Measurements from ENCODE around the gene REL. TPM values are rescaled to one million over a fixed set of nuclear protein-coding genes. Genes with fewer than 3 reads are reported as not detected.

Gene REL
- polyA plus RNA-seq, 1 experiment, result 0.99 TPM

- no peak for TF ChIP-seq CTCF (IDR thresholded peaks at IDR 0.05; ENCODE audit: insufficient read depth, low read depth, low read length)
- POLR2A ChIA-PET, result no interaction called here
- Histone ChIP-seq H3K27me3 (ENCODE audit: control insufficient read depth, insufficient read depth, low read length) (no peaks in the 10 kb centered on the region), H3K4me3 (ENCODE audit: low read depth, low read length) (no peak overlapping the region), H3K36me3 (ENCODE audit: control insufficient read depth, insufficient read depth, low read length) (peaks cover 1% of the 10 kb centered on the region; the same call in 1 of the 2 replicates)
- DNase-seq (ENCODE audit: low read depth), result no peak
- CTCF ChIA-PET, result interaction anchor here (0.6 kb wide), 1 partner anchor 1305 kb away, joined by 4 read pairs; no protein-coding TSS in a partner anchor
Measured at GRCh38 chr2:60932954-60933353, 51.6 kb downstream of the REL start.

GRCh38 chr2:60934165-60934722 lies 52.9 kb downstream of the REL start:
- POLR2A ChIA-PET, result no interaction called here
- CTCF ChIA-PET, result no interaction called here
- H3K27me3 ChIP-seq (ENCODE audit: control insufficient read depth, insufficient read depth, low read length), result no peaks in the 10 kb centered on the region
- no peak for DNase-seq (ENCODE audit: low read depth)
- H3K36me3 ChIP-seq (ENCODE audit: control insufficient read depth, insufficient read depth, low read length), result peaks cover 1% of the 10 kb centered on the region; the same call in 1 of the 2 replicates
- no peak for TF ChIP-seq CTCF (IDR thresholded peaks at IDR 0.05; ENCODE audit: insufficient read depth, low read depth, low read length)
- H3K4me3 ChIP-seq (ENCODE audit: low read depth, low read length), result no peak overlapping the region

- TF ChIP-seq CTCF (IDR thresholded peaks at IDR 0.05; ENCODE audit: insufficient read depth, low read depth, low read length), result no peak
- ChIA-PET POLR2A (no interaction called here), CTCF (interaction anchor here (1.0 to 1.5 kb wide), 2 partner anchors 21 to 37 kb away, joined by 3 to 4 read pairs; no protein-coding TSS in a partner anchor)
Measured at GRCh38 chr2:60936757-60937156, 55.4 kb downstream of the REL start.

GRCh38 chr2:60938301-60938700 lies 56.9 kb downstream of the REL start:
- DNase-seq (ENCODE audit: low read depth), result no peak
- ChIA-PET POLR2A (no interaction called here), CTCF (no interaction called here)
- no peak overlapping the region for H3K4me3 ChIP-seq (ENCODE audit: low read depth, low read length)
- no peaks in the 10 kb centered on the region for H3K27me3 ChIP-seq (ENCODE audit: control insufficient read depth, insufficient read depth, low read length)
- H3K36me3 ChIP-seq (ENCODE audit: control insufficient read depth, insufficient read depth, low read length), result peaks cover 1% of the 10 kb centered on the region; the same call in 1 of the 2 replicates
- TF ChIP-seq CTCF (IDR thresholded peaks at IDR 0.05; ENCODE audit: insufficient read depth, low read depth, low read length), result no peak

More at GRCh38 chr2:60936757-60937156, 55.4 kb downstream of the REL start:
- Histone ChIP-seq H3K4me3 (ENCODE audit: low read depth, low read length) (no peak overlapping the region), H3K27me3 (ENCODE audit: control insufficient read depth, insufficient read depth, low read length) (no peaks in the 10 kb centered on the region), H3K36me3 (ENCODE audit: control insufficient read depth, insufficient read depth, low read length) (peaks cover 1% of the 10 kb centered on the region; the same call in 1 of the 2 replicates)
- DNase-seq (ENCODE audit: low read depth), result no peak

- CTCF ChIA-PET, result interaction anchor here (1.6 kb wide), 1 partner anchor 264 kb away, joined by 3 read pairs; no protein-coding TSS in a partner anchor
- no peak for DNase-seq (ENCODE audit: low read depth)
- peaks cover 1% of the 10 kb centered on the region; the same call in 1 of the 2 replicates for H3K36me3 ChIP-seq (ENCODE audit: control insufficient read depth, insufficient read depth, low read length)
- H3K4me3 ChIP-seq (ENCODE audit: low read depth, low read length), result no peak overlapping the region
- POLR2A ChIA-PET, result no interaction called here
- H3K27me3 ChIP-seq (ENCODE audit: control insufficient read depth, insufficient read depth, low read length), result no peaks in the 10 kb centered on the region
- no peak for TF ChIP-seq CTCF (IDR thresholded peaks at IDR 0.05; ENCODE audit: insufficient read depth, low read depth, low read length)
Measured at GRCh38 chr2:60939622-60940021, 58.2 kb downstream of the REL start.
